GM04503 (cell line): ENCODE data around the gene IL22RA1.

Experiments
- DNase-seq: peaks from one replicate; pipeline ENCODE4 v3.0.0-alpha.2; 2012; ENCODE audit warnings: low read depth

Gene IL22RA1

GRCh38 chr1:24167008-24167407 is 24.1 kb upstream of the IL22RA1 start:
- DNase-seq, result no peak

DNA sequence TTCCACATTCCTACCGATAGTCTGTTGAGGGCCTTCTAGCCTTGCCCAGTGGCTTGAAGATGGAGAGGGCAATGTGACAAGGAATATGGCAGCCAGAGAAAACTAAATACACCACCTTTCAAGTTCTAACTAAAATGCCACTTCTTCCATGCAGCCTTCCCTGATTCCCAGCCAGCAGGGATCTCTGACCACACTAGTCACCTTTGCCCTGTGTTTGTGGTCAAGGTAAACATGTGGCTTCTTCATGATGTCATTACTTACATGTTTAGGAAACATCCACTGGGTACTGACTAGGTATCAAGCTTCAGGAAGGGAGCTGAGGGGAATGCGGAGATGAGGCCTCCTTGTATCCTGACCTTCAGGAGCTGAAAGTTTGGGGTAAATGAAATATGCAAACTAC is 22.6 kb upstream of the IL22RA1 start:
- no peak for DNase-seq

DNA sequence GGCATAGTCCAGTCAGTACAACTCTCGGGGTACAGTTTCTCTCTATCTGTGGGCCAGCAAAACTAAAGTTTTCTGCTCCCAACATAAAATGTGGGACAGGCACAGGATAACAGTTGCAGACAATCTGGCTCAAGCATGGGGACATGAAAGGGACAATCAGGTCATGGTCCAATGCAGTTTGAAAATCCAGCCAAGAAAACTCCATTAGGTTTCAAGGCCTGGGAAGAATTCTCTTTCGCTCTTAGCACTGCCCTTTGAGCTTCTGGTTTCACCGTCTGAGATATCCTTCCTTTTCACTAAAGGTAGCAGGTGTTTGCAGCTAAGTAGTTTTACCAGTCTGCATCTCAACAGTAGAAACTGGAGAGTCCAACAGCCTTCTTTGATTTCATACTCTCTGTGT is 21.1 kb upstream of the IL22RA1 start:
- DNase-seq, result no peak

DNA sequence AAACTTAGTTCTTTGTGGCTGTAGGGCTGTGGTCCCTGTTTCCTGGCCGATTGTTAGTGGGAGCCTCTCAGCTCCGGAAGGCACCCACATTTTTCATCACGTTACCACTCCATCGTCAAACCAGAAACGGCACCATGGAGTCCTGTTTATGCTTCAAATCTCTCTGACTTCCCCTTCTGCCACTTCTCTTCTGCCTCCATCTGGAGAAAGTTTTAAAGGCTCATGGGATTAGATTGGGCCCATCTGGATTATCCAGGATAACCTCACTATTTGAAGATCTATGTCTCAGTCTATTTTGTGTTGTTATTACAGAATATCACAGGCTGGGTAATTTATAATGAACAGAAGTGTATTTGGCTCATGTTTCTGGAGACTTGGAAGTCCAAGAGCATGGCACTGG is 19.3 kb upstream of the IL22RA1 start:
- DNase-seq, result no peak

- DNase-seq, result no peak
Observed at GRCh38 chr1:24161270-24161669, 18.3 kb upstream of the IL22RA1 start.

GRCh38 chr1:24159366-24159765 is 16.4 kb upstream of the IL22RA1 start:
- no peak for DNase-seq

DNA sequence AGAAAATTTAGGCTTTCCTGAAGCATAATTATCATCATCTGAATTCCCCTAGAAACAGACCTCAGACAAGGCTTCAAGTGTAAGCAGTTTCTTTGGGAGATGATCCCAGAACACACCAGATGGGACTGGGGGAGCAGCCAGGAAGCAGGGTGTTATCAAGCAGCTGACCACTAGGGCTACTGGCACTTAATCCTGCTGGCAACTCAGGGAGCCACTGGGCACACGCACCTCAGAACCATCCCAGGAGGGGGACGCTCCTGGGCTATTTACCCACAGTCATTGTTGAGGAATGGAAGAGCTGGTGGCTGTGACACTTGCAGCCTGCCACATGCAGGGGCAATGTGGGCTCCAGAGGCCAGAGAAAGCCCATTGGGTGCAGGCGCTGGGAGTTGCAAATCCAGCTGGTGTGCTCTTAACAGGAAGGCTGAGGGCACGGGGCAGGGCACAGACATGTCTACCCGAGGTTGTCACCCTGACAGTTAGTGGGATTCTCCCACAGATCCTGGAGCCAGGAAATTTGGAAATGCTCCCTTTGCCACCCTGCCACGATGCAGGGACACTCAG is 15.1 kb upstream of the IL22RA1 start:
- no peak for DNase-seq

GRCh38 chr1:24156542-24157260 is 13.8 kb upstream of the IL22RA1 start:
- no peak for DNase-seq

DNA sequence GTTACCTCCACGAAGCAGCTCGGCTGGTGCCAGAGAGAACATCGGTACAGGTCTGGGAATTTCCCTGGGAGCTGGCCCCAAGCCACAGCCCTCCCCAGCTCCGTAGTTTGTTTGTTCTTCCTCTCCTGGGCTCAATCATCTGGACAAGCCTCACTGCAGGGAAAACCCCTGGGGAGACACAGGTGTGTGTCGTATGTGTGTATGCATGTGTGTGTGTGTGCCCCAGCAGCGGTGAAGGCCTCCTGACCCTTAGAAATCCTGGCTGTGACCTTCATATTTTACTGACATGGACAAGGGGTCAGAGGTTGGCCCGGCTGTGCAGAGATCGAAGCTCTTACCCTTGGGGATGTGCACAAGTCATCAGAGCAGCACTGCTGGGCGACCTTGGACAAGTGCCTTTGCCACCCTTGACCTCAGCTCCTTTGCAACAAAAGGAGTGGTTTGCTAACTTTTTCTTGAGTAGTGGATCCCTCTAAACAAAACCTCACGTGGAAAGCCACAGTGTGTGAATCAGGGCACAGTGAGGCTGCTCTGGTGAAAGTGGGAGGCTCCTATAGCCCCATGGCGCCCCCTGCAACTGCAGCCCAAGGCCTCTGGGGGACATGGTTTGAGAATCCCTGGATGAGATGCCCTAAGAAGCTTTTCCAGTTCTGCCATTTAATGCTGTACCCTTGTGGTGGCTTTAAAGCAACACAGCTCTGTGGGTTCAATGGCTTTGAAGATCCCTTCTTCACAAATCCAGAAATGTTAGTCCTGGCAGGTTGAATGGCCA is 12.3 kb upstream of the IL22RA1 start:
- no peak for DNase-seq

DNA sequence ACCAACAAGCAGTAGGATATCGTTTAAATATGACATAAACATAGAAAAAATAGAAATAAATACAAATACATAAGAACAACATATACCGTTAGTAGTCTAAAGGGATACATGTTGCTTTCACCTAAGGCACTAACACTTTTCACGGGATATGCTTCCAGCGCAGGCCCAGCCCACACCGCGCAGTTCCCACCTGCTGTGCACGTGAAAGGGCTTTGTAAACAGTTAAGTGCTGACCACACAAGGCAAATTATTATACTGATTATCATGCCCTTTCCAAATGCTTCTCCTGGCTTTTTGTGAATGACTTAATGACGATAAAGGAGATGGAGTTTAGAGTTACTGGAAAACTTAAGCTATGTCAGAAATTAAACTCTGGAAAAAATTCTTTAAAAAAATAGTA is 11.3 kb upstream of the IL22RA1 start:
- no peak for DNase-seq

- no peak for DNase-seq
Observed at GRCh38 chr1:24152631-24153494, 9.9 kb upstream of the IL22RA1 start.

- no peak for DNase-seq
Observed at GRCh38 chr1:24151175-24151533, 8.2 kb upstream of the IL22RA1 start.

- DNase-seq, result no peak
Observed at GRCh38 chr1:24150234-24151174, 7.6 kb upstream of the IL22RA1 start.

- DNase-seq, result no peak
Observed at GRCh38 chr1:24149866-24150233, 6.9 kb upstream of the IL22RA1 start.

DNA sequence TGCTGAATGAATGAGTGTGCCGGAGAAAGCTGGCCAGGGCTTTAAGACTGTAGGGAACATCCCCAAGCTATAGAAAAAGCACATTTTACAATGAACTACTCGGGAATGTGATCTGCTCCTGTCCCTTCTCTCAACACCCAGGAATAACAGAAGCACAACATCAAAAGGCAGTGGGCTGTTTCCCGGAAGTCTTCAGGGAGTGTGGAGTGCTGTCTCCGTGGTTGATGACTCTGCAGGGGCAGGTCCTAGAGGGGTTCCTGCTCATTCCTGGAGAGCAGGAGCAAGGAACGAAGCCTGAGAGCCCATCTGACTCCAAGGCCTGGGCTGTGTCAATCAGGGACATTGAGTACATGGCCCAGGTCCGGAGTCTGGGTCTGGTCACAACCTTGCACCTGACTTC is 4.9 kb upstream of the IL22RA1 start:
- DNase-seq, result no peak

GRCh38 chr1:24147194-24147593 is 4.3 kb upstream of the IL22RA1 start:
- no peak for DNase-seq

DNA sequence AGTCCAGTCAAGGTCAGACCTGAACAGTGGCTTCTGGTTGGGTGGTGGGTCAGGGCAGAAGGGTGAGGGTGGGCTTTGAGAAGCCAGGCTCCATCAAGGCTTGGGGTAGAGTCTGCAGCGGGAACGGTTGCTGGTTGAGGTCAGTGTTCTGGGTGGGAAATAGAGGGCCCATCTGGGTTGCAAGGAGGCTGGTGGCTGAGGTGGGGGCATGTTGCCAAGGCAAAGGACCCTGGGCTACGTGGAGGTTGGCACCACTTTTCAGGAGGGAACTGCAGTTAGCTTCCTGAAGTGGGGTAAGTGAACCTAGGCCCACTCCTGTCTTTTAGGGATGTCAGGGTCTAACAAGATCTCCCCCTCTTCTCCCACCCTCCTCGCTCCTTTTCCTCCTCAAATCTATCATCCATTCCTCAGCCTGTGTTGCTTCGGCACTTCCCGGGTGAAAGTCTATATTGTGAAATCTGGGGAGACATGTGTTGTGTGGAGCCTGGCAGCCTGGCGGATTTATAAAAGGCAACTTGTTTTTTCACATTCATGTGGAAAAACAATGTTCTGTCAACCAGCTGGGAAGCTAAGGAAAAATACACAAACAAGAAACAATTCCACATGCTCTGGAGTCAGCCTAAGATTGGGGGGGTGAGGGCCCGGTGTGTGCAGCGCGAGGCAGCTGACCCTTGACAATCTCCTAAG is 1.5 kb downstream of the IL22RA1 start:
- DNase-seq, result no peak

DNA sequence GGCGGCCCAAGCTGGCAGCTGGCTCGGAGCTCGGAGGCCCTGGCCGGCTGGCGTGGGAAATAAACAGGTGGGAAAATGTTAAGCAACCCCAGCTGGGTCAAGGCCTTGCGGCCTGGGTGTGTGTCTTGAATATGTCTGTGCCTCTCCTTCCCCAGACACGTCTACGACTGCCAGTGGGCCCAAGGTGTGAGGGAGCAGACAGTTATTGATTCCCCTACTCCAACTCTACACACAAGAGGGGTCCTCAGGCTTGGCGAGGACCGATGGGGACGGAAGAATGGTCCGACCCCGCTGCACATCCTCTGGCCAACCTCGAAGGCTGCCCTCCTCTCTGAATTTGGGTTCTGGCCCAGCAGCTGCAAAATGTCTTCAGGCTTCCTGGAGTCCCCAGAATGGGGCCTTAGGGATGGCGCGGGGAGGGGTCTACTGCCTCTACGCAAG is 2.2 kb downstream of the IL22RA1 start:
- DNase-seq, result no peak

DNA sequence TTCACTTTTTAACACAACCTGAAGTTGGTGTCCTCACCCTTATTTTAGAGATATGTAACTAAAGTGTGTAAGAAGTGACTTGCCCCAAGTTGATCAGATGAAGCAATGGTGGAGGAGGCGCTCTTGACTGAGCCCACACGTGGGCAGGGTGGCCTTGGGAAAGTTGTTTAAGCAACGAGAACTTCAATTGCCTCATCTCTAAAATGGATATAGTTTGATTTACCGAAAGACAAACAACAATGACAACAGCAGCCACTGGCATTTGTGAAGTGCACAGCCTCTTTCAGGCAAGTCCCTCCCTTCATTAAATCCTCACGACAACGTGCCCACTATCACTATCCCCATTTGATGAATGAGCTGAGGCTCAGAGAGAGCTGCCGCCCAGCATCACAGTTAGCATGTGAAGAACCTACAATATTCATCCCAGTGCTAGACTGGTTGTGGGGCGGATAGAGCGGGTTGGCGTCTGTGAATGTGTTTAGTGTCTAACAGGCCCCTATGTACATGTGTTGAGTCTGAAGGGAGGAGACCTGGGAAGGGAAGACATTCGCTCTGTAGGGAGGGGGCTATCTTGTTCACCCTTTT is 3.0 kb downstream of the IL22RA1 start:
- no peak for DNase-seq

- no peak for DNase-seq
Observed at GRCh38 chr1:24139222-24139489, 3.8 kb downstream of the IL22RA1 start.
